NOMO-1 (cell line): ENCODE results near the gene PARD6A.

ENCODE experiments used
- DNase-seq, 2 experiments: peaks; one replicate each; lab custom pipeline; 2025; ENCODE audit not compliant: unreplicated experiment in 2 of 2; lab: John Stamatoyannopoulos, UW

The PARD6A gene

GRCh38 chr16:67653128-67653788, 7.5 kb upstream of the PARD6A start:
- no peak for DNase-seq

GRCh38 chr16:67653789-67654402, 6.9 kb upstream of the PARD6A start:
- DNase-seq: no peak

- no peak for DNase-seq
These were observed 6.3 kb upstream of the PARD6A start for GRCh38 chr16:67654403-67654911.

GRCh38 chr16:67655363-67655762, 5.4 kb upstream of the PARD6A start:
- DNase-seq: no peak

GRCh38 chr16:67656344-67657016, 4.3 kb upstream of the PARD6A start:
- DNase-seq: no peak

GRCh38 chr16:67657017-67657608, 3.6 kb upstream of the PARD6A start:
- no peak for DNase-seq

- DNase-seq: no peak
These were observed 2.8 kb upstream of the PARD6A start for GRCh38 chr16:67657751-67658518.

- DNase-seq: no peak
These were observed 1.7 kb upstream of the PARD6A start for GRCh38 chr16:67658849-67659674.

GRCh38 chr16:67659675-67660563, 841 bp upstream of the PARD6A start, which contains the start of gene ACD:
Gene ACD, minus strand, starts transcription at chr16:67660260. Its CDS starts 40 bp downstream, at chr16:67660220.
- peak; percentile 73 to 87 for DNase-seq

GRCh38 chr16:67661101-67661761, 471 bp downstream of the PARD6A start:
- DNase-seq: peak in 1 of 2 experiments; percentile 20

- DNase-seq: no peak
These were observed 1.3 kb downstream of the PARD6A start for GRCh38 chr16:67661886-67662652.

- no peak for DNase-seq
These were observed 1.9 kb downstream of the PARD6A start for GRCh38 chr16:67662653-67663010.

GRCh38 chr16:67663151-67663876, 2.6 kb downstream of the PARD6A start:
- DNase-seq: no peak

- DNase-seq: no peak
These were observed 3.1 kb downstream of the PARD6A start for GRCh38 chr16:67663877-67664222.

- no peak for DNase-seq
These were observed 3.5 kb downstream of the PARD6A start for GRCh38 chr16:67664258-67664657.

GRCh38 chr16:67664871-67665270, 4.1 kb downstream of the PARD6A start:
- DNase-seq: no peak

GRCh38 chr16:67665598-67665997, 4.8 kb downstream of the PARD6A start:
- DNase-seq: no peak
